Activated T-cell treated with anti-CD3 and anti-CD28 coated beads, Interleukin-2, amount 50 U/mL, for 24 hours (primary cell): ENCODE data around the gene DENND1A.
"Not testable (repeated sequence)": the region's sequence is repeated elsewhere in the genome, so short reads cannot be mapped to it uniquely, and the experiment has no call there.

Experiments
- DNase-seq: peaks from one replicate; pipeline ENCODE4 v3.0.0-alpha.2; 2020
- H3K27ac Mint-ChIP-seq: 2 replicates; pipeline ENCODE4 v1.8.0; 2020; ENCODE audit warnings: mild to moderate bottlenecking, mixed read lengths
- H3K27me3 Mint-ChIP-seq: 2 replicates; pipeline ENCODE4 v1.8.0; 2020; ENCODE audit warnings: mixed read lengths
- H3K36me3 Mint-ChIP-seq: 2 replicates; pipeline ENCODE4 v1.8.0; 2020; ENCODE audit warnings: low read depth, mixed read lengths
- H3K4me1 Mint-ChIP-seq: 2 replicates; pipeline ENCODE4 v1.8.0; 2020; ENCODE audit warnings: low read depth, mixed read lengths
- H3K4me3 Mint-ChIP-seq: 2 replicates; pipeline ENCODE4 v1.8.0; 2020; ENCODE audit warnings: mild to moderate bottlenecking, moderate library complexity, mixed read lengths
- H3K9me3 Mint-ChIP-seq: 2 replicates; pipeline ENCODE4 v1.8.0; 2020; ENCODE audit warnings: mixed read lengths

DENND1A gene

GRCh38 chr9:123749580-123750202, 180.2 kb downstream of the DENND1A start:
- Mint-ChIP-seq H3K36me3 (peaks cover 4% of the 10 kb centered on the region), H3K4me3 (no peak overlapping the region), H3K9me3 (no peaks in the 10 kb centered on the region), H3K27me3 (no peaks in the 10 kb centered on the region), H3K27ac (no peak overlapping the region), H3K4me1 (peaks cover 23% of the 10 kb centered on the region)
- no peak for DNase-seq

GRCh38 chr9:123746765-123747164, 183.2 kb downstream of the DENND1A start:
- Mint-ChIP-seq H3K27me3 (no peaks in the 10 kb centered on the region), H3K36me3 (peaks cover 4% of the 10 kb centered on the region), H3K4me1 (peaks cover 23% of the 10 kb centered on the region), H3K9me3 (no peaks in the 10 kb centered on the region), H3K27ac (no peak overlapping the region), H3K4me3 (no peak overlapping the region)
- no peak for DNase-seq

GRCh38 chr9:123745933-123746332, 184.0 kb downstream of the DENND1A start:
- Mint-ChIP-seq H3K27ac (no peak overlapping the region), H3K4me1 (peaks cover 19% of the 10 kb centered on the region), H3K27me3 (no peaks in the 10 kb centered on the region), H3K9me3 (no peaks in the 10 kb centered on the region), H3K4me3 (no peak overlapping the region), H3K36me3 (peaks cover 2% of the 10 kb centered on the region)
- no peak for DNase-seq

- Mint-ChIP-seq H3K27ac (no peak overlapping the region), H3K4me3 (no peak overlapping the region), H3K9me3 (no peaks in the 10 kb centered on the region), H3K36me3 (peaks cover 2% of the 10 kb centered on the region), H3K4me1 (peaks cover 18% of the 10 kb centered on the region), H3K27me3 (no peaks in the 10 kb centered on the region)
- DNase-seq = no peak
Measured at GRCh38 chr9:123745451-123745850, 184.5 kb downstream of the DENND1A start.

DNA sequence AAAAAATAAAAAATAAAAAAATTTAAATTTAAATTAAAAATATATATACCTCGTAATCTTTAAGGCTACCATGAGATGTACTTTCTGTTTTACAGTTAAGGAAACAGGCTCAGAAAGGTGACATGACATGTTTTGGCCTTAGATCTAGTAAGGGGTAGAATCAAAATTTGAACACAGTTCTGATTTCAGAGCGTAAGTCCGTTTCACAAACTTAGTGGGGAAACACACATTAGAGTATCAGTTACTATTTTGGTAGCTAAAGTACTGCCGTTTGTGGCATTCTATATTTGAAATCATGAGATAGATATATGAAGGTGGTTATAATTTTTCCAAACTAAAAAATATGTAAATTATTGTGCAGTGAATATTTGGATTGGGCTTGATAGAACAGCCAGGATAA, 186.2 kb downstream of the DENND1A start:
- H3K27me3 Mint-ChIP-seq = no peaks in the 10 kb centered on the region
- no peaks in the 10 kb centered on the region for H3K9me3 Mint-ChIP-seq
- DNase-seq = no peak
- peaks cover 2% of the 10 kb centered on the region for H3K36me3 Mint-ChIP-seq
- no peak overlapping the region for H3K4me3 Mint-ChIP-seq
- peaks cover 7% of the 10 kb centered on the region for H3K4me1 Mint-ChIP-seq
- H3K27ac Mint-ChIP-seq = no peak overlapping the region

GRCh38 chr9:123742009-123742767, 187.7 kb downstream of the DENND1A start:
- no peak for DNase-seq
- H3K36me3 Mint-ChIP-seq = peaks cover 2% of the 10 kb centered on the region
- no peak overlapping the region for H3K27ac Mint-ChIP-seq
- no peak overlapping the region for H3K4me3 Mint-ChIP-seq
- H3K4me1 Mint-ChIP-seq = peaks cover 6% of the 10 kb centered on the region
- no peaks in the 10 kb centered on the region for H3K9me3 Mint-ChIP-seq
- H3K27me3 Mint-ChIP-seq = no peaks in the 10 kb centered on the region

- Mint-ChIP-seq H3K27me3 (no peaks in the 10 kb centered on the region), H3K4me1 (peaks cover 6% of the 10 kb centered on the region), H3K4me3 (no peak overlapping the region), H3K36me3 (no peaks in the 10 kb centered on the region), H3K27ac (no peak overlapping the region), H3K9me3 (no peaks in the 10 kb centered on the region)
- DNase-seq = no peak
Measured at GRCh38 chr9:123741214-123741613, 188.7 kb downstream of the DENND1A start.

DNA sequence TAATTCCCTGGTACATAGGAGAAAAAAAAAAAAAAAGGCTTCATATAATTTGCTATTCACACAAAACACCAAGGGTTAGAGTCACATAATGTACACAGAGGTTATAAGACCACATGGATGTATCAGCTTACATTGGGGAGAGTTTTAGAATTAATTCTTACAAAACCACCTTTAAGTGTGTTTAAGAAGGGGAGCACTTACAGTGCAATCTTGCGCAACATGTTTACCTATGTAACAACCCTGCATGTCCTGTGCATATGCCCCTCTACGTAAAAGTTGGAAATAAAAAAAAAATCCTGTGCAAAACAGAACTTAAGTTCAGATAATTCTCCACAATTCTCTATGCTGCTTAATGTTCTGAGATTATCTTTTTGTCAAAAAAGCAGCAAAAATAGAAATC, 190.0 kb downstream of the DENND1A start:
- H3K36me3 Mint-ChIP-seq = peaks cover 4% of the 10 kb centered on the region
- H3K9me3 Mint-ChIP-seq = no peaks in the 10 kb centered on the region
- DNase-seq = no peak
- H3K4me3 Mint-ChIP-seq = no peak overlapping the region
- H3K4me1 Mint-ChIP-seq = peaks cover 6% of the 10 kb centered on the region
- no peaks in the 10 kb centered on the region for H3K27me3 Mint-ChIP-seq
- no peak overlapping the region for H3K27ac Mint-ChIP-seq

DNA sequence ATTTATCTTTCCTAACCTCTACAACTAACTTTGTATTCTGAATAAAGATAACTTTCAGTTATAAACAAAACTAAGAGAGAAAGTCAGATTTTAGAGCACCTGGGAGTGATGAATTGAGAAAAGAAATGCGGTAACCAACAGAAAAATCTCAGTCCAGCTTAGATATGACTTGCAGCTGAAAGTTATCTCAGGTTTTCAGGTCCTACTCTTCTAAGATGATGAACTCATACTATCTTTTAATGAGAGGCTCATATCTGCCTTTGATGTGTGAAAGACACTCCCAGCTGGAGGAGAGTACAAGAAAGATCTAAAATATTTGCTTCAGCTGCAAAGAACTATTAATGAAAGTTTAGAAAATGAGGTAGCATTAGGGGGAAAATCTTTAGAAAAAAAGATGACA, 190.5 kb downstream of the DENND1A start:
- peaks cover 6% of the 10 kb centered on the region for H3K4me1 Mint-ChIP-seq
- peaks cover 4% of the 10 kb centered on the region for H3K36me3 Mint-ChIP-seq
- H3K9me3 Mint-ChIP-seq = no peaks in the 10 kb centered on the region
- H3K4me3 Mint-ChIP-seq = no peak overlapping the region
- H3K27me3 Mint-ChIP-seq = no peaks in the 10 kb centered on the region
- H3K27ac Mint-ChIP-seq = no peak overlapping the region
- DNase-seq = no peak

DNA sequence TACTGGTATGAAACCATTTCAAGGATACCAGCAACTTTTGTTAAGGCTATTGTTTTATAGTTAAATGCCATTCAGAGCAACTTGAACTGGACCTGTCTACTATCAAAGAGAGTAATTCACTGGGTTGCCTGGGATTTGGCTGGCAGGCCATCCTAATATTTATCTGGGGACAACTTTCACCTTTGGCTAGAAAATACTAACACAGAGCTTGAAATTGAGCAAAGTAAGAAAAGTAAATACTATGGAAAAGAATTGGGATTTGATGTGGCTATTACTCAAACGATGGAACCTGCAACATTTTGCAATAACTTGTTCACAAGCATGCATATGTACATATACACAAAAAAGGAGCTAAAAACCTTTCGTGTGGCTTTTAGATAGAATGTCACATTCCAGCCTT, 191.3 kb downstream of the DENND1A start:
- peaks cover 6% of the 10 kb centered on the region for H3K4me1 Mint-ChIP-seq
- no peak overlapping the region for H3K4me3 Mint-ChIP-seq
- H3K27ac Mint-ChIP-seq = no peak overlapping the region
- H3K36me3 Mint-ChIP-seq = peaks cover 4% of the 10 kb centered on the region
- H3K9me3 Mint-ChIP-seq = no peaks in the 10 kb centered on the region
- no peaks in the 10 kb centered on the region for H3K27me3 Mint-ChIP-seq
- no peak for DNase-seq

DNA sequence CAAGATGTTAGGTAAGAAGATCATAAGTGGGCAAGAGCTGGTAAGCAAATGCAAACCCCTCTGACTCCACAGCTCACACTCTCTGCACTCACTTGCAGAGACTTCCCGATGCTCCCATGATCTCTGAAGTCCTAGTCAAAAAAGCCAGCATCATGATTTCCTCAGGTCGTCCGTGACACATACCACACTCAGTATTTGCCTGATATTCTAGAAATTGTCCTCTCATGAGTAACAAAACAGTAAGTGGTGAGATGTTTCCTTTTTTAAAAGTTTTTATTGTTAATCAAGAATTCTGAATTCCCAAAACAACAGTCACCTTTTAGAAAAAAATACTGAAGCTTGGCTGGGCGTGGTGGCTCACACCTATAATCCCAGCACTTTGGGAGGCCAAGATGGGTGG, 194.6 kb downstream of the DENND1A start:
- H3K27ac Mint-ChIP-seq = no peak overlapping the region
- H3K4me3 Mint-ChIP-seq = no peak overlapping the region
- H3K27me3 Mint-ChIP-seq = no peaks in the 10 kb centered on the region
- no peaks in the 10 kb centered on the region for H3K9me3 Mint-ChIP-seq
- peaks cover 6% of the 10 kb centered on the region for H3K4me1 Mint-ChIP-seq
- no peak for DNase-seq
- peaks cover 9% of the 10 kb centered on the region for H3K36me3 Mint-ChIP-seq

DNA sequence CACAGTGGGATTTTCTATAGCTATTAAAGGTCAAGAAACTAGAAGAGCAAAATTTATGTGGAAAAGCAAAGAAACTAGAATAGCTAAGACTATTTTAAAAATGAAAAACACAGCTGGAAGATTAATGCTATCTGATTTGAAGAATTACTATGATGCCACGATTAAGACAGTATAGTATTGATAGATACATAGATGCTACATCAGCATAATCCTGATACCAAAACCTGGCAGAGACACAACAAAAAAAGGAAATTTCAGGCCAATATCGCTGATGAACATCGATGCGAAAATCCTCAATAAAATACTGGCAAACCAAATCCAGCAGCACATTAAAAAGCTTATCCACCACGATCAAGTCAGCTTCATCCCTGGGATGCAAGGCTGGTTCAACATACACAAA, 201.4 kb downstream of the DENND1A start:
- H3K9me3 Mint-ChIP-seq, DNase-seq, H3K4me1 Mint-ChIP-seq, H3K27ac Mint-ChIP-seq, H3K4me3 Mint-ChIP-seq, H3K27me3 Mint-ChIP-seq: not testable (repeated sequence)
- peaks cover 26% of the 10 kb centered on the region for H3K36me3 Mint-ChIP-seq

GRCh38 chr9:123727332-123727731, 202.6 kb downstream of the DENND1A start:
- Mint-ChIP-seq H3K27ac (no peak overlapping the region), H3K4me1 (peaks cover 1% of the 10 kb centered on the region), H3K4me3 (no peak overlapping the region), H3K27me3 (no peaks in the 10 kb centered on the region), H3K36me3 (peaks cover 37% of the 10 kb centered on the region), H3K9me3 (peaks cover 20% of the 10 kb centered on the region)
- no peak for DNase-seq

GRCh38 chr9:123725389-123725788, 204.5 kb downstream of the DENND1A start:
- Mint-ChIP-seq H3K36me3 (peaks cover 49% of the 10 kb centered on the region), H3K4me1 (peaks cover 1% of the 10 kb centered on the region), H3K27ac (no peak overlapping the region), H3K27me3 (no peaks in the 10 kb centered on the region), H3K9me3 (peaks cover 30% of the 10 kb centered on the region), H3K4me3 (no peak overlapping the region)
- DNase-seq = no peak

DNA sequence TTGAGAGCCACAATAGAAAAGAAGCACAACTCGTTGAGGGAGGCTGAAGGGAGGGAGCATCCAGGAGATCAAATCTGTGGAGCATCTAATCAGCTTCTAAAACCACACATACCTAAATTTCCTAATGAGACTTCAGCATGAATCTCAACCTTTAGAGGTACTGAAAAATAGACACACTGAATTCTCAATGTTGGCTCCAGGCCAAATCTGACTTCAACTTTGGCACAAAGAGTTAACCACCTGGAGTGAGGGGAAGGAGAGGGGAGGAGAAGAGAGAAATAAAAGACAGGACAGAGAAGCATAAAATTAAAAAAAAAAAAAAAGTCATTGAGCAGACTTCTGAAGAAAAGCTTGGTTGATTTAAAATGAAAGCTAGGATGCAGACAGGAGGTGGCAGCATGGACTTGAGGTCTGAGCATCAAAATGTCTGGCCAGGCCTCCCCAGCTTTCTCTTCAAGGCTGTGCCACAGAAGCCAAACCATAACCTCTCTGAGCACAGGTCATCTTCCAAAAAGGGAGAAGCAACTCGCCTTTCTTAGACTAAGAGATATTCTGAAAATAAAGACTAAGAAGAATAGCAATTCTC, 205.6 kb downstream of the DENND1A start:
- Mint-ChIP-seq H3K4me3 (no peak overlapping the region), H3K27me3 (no peaks in the 10 kb centered on the region), H3K4me1 (peaks cover 3% of the 10 kb centered on the region), H3K36me3 (peaks cover 56% of the 10 kb centered on the region), H3K9me3 (peaks cover 35% of the 10 kb centered on the region), H3K27ac (no peak overlapping the region)
- no peak for DNase-seq
